GM10847 (cell line): ENCODE data around the gene MYPOP.

Source experiments
- POLR2A ChIP-seq: IDR thresholded peaks from 2 replicates; pipeline ENCODE4 v1.6.1; 2011; ENCODE audit not compliant: insufficient read length; ENCODE audit errors: extremely low read depth

Gene MYPOP

DNA sequence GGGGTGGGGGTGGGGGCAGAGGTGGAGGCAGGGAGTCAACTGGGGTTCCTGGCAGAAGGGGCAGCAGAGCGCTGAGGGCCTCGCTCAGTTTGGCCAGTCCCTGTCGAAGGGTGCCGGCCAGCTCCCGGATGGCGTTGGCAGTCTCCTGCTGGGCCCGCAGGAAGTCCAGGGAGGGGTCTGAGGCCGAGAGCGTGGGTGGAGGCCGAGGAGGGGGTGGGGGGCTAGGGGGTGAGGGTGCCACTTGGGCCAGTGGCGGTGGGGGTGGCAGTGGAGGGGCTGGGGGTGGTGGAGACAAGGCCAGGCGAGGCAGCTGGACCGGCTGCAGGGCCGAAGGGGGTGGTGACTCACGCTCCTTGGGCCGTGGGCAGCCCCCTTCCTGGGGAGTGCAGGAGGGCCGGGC lies 11.5 kb downstream of the MYPOP start:
- no peak for TF ChIP-seq POLR2A

DNA sequence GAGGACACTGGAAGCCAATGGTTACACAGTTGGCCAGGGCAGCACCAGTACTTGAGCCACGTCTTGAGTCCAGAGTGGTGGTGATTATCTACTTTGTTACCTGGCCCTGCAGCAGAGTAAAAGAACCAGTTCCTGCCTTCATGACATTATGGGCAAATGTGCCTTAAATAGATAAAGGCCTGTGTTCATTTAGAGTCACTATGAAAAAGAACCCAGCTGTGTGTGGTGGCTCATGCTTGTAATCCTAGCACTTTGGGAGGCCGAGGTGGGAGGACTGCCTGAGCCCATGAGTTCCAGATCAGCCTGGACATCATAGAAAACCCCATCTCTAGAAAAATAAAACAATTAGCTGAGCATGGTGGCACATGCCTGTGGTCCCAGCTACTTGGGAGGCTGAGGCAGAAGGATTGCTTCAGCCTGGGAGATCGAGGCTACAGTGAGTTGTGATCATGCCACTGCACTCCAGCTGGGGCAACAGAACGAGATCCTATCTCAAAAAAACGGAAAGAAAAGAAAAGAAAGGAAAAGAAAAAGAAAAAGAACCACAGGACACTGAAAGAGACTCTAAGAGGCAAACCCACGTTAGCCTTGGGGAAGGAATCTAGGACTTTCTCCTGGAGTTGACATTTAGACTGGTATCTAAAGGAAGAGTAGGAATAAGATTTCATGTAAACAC lies 13.1 kb downstream of the MYPOP start:
- TF ChIP-seq POLR2A: no peak

DNA sequence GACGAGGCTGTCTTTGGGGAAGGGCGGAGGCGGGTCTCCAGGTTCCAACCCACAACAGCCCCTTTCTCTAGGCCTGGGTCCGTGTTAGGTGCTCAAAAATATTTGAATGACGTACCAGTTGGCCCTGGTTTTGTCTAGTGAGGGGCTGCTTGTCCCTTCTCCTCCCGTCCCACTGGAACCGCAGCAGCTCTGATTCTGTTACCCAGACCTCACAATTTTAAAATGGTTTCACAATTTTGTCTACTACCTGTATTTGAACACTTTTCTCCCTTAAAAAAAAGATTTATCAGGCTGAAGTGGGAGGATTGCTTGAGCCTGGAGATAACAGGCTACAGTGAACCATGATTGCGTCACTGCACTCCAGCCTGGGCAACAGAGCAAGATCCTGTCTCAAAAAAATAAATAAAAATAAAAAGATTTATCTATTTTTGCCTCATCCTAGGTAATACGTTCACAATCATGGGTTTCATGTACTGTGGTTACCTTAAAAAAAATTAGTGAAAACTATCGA lies 15.2 kb downstream of the MYPOP start:
- TF ChIP-seq POLR2A: no peak

DNA sequence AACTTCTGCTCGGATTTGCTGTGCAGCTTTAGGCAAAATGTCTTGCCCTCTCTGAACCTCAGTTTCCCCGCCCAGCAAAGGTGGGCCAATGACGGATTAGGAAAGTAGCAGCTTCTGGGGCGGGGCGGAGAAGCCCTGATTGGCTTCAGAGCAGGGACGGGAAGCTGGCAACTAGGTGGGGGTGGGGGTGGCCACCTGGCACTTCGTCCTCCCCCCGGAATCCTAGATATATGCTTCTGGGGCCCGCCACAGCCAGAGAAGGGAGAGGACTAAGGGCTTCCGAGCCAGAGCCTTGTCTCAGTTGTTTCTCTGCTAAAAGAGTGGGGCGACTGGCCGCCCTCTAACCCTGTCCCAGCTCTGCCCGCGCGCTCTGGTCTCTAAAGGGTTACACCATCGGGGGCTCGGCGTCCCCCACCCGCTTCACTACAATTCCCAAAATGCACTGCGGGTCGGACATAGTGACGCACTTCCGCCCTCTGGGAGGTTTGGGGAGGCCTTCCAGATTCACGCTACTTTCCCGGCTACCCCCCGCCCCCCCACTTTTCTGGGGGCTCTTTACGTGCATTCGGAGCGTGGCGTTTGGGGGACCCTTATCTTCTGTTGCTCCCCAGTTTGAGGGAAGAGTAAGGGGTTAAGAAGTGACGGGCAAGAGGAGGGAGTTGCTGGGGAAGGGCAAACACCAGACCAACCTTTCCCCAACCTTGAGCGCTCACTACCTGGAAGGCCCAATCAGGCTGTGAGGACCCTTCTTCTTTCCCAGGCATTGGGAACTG lies 15.8 kb downstream of the MYPOP start:
- peak; percentile 41 for TF ChIP-seq POLR2A

DNA sequence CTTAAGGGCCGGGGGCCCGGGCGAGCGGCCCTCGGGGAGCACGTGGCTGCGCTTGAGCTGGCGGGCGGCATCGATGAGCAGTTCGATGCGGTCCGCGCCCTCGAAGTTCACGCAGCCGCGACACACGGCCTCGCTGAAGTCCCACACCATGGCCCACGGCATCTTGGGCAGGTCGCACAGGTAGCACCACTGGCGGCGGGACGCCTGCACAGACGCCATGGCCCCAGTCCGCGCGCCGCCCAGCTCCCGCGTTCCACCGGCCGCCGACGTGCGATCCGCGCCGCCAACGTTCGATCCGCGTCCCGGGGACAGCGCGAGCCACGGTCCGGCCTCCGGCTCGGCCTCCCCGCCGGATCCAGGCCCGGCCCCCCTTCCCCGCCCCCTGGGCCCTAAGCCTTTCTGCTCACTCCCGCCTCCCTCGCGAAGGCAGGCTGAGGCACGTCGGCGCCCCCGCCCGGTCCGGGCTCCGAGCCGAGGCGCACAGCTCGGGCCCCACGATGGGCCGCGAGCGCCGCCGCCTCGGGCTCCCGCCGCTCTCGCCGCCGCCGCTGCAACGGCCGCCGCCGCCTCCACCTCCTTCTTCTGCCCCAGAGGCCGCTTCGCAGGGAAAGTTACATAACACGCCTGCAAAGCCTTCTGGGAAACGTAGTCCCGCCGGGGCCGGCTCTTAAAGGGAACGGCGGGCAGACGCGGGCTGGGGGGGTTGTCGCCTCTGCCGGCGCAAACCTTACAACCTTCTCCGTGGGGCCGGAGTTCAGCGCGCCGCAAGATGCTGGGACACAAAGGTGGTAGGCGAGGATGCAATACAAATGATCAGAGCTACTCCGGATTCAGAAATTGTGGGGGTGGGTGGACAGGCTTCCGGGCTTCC lies 16.6 kb downstream of the MYPOP start, which contains the start of gene IRF2BP1:
TSS of gene IRF2BP1 (minus strand) at position 586 of the 871 bp plus-strand sequence. CDS start at position 219, 367 bp downstream.
- peak; percentile 62 for TF ChIP-seq POLR2A

DNA sequence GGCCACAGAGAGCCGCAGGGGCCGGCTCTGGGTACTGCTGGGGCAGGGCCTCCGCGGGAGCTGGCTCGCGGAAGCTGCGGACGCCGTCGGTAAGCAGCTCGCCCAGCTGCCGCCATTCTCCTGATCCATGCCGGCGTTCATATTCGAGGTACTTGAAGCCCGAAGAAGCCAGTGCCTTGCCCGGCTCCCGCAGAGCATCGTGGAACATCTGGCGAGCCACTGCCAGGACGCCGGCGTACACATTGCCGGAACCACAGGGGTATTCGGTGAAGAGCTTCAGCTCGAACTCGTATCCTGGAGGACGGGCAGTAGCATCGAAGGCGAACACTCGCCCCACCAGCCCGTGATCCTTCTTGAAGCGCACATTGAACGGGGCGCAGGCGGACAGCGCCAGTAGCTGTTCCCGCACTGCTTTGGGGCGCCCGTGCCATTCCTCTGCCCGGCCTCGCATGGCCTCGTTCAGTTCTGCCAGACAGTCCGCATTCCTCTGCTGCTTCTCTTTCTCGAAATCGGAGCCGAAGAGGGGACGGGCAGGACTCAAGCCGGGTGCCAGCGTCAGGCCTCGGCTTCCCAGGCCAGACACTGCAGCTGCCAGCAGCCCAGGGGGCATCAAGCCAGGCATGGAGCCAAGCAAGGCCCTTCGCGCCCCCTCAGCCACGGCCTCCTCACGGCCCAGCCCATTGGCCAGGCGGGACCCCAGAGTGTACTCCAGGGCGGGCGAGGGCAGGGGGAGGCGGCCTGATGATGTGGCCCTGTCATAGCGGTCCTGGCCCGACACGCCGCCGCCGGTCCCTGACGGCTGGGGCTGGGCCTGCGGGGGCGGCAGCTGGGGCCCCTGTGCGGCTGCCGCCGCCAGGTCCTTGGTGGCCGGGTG lies 17.5 kb downstream of the MYPOP start:
- TF ChIP-seq POLR2A: no peak

- TF ChIP-seq POLR2A: no peak
These were observed 18.3 kb downstream of the MYPOP start for GRCh38 chr19:45883881-45884681.

GRCh38 chr19:45883586-45883880 lies 18.9 kb downstream of the MYPOP start:
- no peak for TF ChIP-seq POLR2A

GRCh38 chr19:45882652-45883585 lies 19.5 kb downstream of the MYPOP start:
- TF ChIP-seq POLR2A: peak; percentile 78

- TF ChIP-seq POLR2A: no peak
These were observed 20.4 kb downstream of the MYPOP start for GRCh38 chr19:45881909-45882528.

DNA sequence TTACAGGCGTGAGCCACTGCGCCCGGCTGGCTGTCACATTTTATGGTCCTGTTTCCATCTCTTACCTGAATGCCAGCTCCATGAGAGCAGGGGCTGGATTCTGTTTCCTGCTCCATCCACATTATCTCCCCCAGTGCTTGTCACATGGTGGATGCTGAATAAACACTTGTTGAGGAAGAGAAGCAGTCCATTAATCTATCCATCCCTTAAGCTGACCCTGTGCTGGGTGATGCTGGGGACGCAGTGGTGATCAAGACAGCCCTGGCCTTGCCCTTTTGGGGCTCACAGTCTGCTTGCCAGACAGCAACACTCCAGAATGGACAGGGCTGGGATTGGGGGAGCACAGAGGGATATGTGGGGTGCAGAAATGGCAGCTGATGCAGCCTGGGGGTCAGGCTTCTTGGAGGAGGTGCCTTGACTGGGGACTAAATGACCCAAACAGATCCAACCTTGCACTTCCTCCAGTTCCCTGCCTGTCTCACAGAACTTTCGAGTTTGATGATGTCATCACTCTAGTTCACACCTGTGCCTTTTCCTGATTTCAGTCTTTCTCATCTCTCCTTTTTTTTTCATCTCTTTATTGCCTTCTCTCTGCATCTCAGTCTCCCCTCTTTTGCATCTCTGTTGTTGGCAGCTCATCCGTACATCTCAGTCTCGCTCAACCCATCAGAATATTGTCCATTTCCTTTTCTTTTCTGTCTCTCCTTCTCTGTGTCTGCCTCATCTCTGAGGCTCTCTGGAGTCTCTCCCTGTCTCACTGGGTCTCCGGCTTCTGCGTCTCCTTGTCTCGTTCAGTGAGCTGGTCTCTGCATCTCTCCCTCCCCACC lies 21.1 kb downstream of the MYPOP start:
- TF ChIP-seq POLR2A: no peak
